AG04450 (cell line): ENCODE measurements around the gene PIGQ. TPM values are rescaled to one million over a fixed set of nuclear protein-coding genes. Genes with fewer than 3 reads are reported as not detected.
A peak's percentile ranks its signal among the peaks of the same experiment; 100 is the strongest.

Source experiments
- CTCF ChIA-PET: fragments of 300-600, 350-600 bp; formaldehyde crosslinking; extraction: SDS; loops from one replicate; lab custom pipeline; 2022; ENCODE audit warnings: antibody characterized with exemption, inconsistent platforms; lab: Charles Lee
- POLR2A ChIA-PET: fragments of 350-600 bp; formaldehyde crosslinking; extraction: SDS; loops from one replicate; lab custom pipeline; 2021; ENCODE audit warnings: antibody characterized with exemption, inconsistent platforms; lab: Yijun Ruan, JAX
- DNase-seq: peaks from one replicate; pipeline ENCODE4 v3.0.0-alpha.2; 2011; ENCODE audit warnings: low read depth, low spot score
- H3K27ac ChIP-seq: one replicate; pipeline ENCODE4 v1.5.1; 2012; ENCODE audit warnings: low read depth, low read length, control low read depth
- H3K27me3 ChIP-seq: one replicate; pipeline ENCODE4 v1.6.0; 2012; ENCODE audit warnings: low read length; ENCODE audit not compliant: control insufficient read depth, insufficient read depth
- H3K4me3 ChIP-seq: 2 replicates; pipeline ENCODE4 v1.5.1; 2011; ENCODE audit warnings: mild to moderate bottlenecking, low read depth, low read length, control low read depth
- H3K9me3 ChIP-seq: 2 replicates; pipeline ENCODE4 v1.5.1; 2012; ENCODE audit warnings: low read length; ENCODE audit not compliant: control insufficient read depth, insufficient read depth
- polyA plus RNA-seq: library from polyadenylated mRNA; depleted of rRNA; stranded (reverse); fragments of >200 nt; gene quantifications from 2 replicates; pipeline ENCODE4 v1.2.3, GENCODE V29; 2011
- TF ChIP-seq, protein P1 (sequence below): IDR thresholded peaks from 2 replicates; pipeline ENCODE4 v1.5.1; 2011; ENCODE audit warnings: low read depth, low read length, control low read depth, inconsistent platforms

Gene PIGQ
- polyA plus RNA-seq, 1 experiment, result 12.1 TPM

- peak; percentile 97 for DNase-seq
- ChIA-PET POLR2A (interaction anchor here (1.0 kb wide), 1 partner anchor 37 kb away, joined by 3 read pairs; no protein-coding TSS in a partner anchor), CTCF (no interaction called here)
- peak within 1 kb of the TSS; percentile 68 for H3K27ac ChIP-seq
- peak within 1 kb of the TSS; percentile 88 for H3K4me3 ChIP-seq
- no peaks in the 10 kb centered on the region; the same call in 1 of the 2 replicates for H3K9me3 ChIP-seq
- no peaks in the 10 kb centered on the region for H3K27me3 ChIP-seq
- TF ChIP-seq, protein P1, sequence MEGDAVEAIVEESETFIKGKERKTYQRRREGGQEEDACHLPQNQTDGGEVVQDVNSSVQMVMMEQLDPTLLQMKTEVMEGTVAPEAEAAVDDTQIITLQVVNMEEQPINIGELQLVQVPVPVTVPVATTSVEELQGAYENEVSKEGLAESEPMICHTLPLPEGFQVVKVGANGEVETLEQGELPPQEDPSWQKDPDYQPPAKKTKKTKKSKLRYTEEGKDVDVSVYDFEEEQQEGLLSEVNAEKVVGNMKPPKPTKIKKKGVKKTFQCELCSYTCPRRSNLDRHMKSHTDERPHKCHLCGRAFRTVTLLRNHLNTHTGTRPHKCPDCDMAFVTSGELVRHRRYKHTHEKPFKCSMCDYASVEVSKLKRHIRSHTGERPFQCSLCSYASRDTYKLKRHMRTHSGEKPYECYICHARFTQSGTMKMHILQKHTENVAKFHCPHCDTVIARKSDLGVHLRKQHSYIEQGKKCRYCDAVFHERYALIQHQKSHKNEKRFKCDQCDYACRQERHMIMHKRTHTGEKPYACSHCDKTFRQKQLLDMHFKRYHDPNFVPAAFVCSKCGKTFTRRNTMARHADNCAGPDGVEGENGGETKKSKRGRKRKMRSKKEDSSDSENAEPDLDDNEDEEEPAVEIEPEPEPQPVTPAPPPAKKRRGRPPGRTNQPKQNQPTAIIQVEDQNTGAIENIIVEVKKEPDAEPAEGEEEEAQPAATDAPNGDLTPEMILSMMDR, result no peak
These were observed 20.0 kb downstream of the PIGQ start, which contains the start of gene RAB40C for GRCh38 chr16:589658-590187. Gene RAB40C, plus strand, starts transcription at chr16:590066. Its CDS starts 226 bp downstream, at chr16:590292.

GRCh38 chr16:590188-590814 lies 20.5 kb downstream of the PIGQ start:
- no peak overlapping the region for H3K27ac ChIP-seq
- no peaks in the 10 kb centered on the region; the same call in 1 of the 2 replicates for H3K9me3 ChIP-seq
- H3K27me3 ChIP-seq, result no peaks in the 10 kb centered on the region
- peak overlapping the region; percentile 88 for H3K4me3 ChIP-seq
- TF ChIP-seq, protein P1, result no peak
- ChIA-PET POLR2A (interaction anchor here (1.0 kb wide), 1 partner anchor 37 kb away, joined by 3 read pairs; no protein-coding TSS in a partner anchor), CTCF (no interaction called here)
- no peak for DNase-seq

DNA sequence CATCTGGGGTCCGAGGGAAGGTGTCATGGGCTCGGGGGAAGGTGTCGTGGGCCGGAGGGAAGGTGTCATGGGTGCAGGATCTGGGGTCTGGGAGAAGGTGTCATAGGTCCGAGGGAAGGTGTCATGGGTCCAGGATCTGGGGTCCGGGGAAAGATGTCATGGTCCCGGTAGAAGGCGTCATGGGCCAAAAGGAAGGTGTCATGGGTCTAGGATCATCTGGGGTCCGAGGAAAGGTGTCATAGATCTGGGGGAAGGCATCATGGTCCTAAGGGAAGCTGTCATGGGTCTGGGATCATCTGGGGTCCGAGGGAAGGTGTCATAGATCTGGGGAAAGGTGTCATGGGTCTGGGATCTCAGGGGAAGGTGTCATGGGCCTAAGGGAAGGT lies 21.0 kb downstream of the PIGQ start:
- no peak overlapping the region for H3K27ac ChIP-seq
- peak overlapping the region; percentile 88 for H3K4me3 ChIP-seq
- POLR2A ChIA-PET, result interaction anchor here (1.0 kb wide), 1 partner anchor 36 kb away, joined by 3 read pairs; no protein-coding TSS in a partner anchor
- H3K27me3 ChIP-seq, result no peaks in the 10 kb centered on the region
- CTCF ChIA-PET, result no interaction called here
- DNase-seq, result no peak
- H3K9me3 ChIP-seq, result no peaks in the 10 kb centered on the region; the same call in 1 of the 2 replicates
- TF ChIP-seq, protein P1, result no peak

DNA sequence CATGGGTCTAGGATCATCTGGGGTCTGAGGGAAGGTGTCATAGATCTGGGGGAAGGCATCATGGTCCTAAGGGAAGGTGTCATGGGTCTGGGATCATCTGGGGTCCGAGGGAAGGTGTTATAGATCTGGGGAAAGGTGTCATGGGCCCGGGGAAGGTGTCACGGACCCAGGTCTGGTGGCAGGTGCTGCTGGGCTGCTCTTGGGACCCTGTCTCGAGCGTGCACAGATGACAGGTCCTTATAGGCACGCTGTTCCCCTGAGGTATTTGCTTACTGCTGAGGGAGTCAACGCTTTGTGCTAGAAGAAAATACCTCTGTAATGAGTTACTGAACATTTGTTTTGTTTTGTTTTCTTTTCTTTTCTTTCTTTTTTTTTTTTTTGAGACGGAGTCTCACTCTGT lies 21.5 kb downstream of the PIGQ start:
- Histone ChIP-seq H3K4me3 (peak overlapping the region; percentile 88), H3K27me3 (no peaks in the 10 kb centered on the region), H3K27ac (no peak overlapping the region), H3K9me3 (no peaks in the 10 kb centered on the region; the same call in 1 of the 2 replicates)
- TF ChIP-seq, protein P1, result no peak
- ChIA-PET CTCF (no interaction called here), POLR2A (interaction anchor here (0.7 kb wide), 1 partner anchor 11 kb away, joined by 4 read pairs; no protein-coding TSS in a partner anchor)
- no peak for DNase-seq
